GM12864 (cell line): ENCODE results near the gene ESR1.
A peak's percentile ranks its signal among the peaks of the same experiment; 100 is the strongest.

ENCODE experiments used
- DNase-seq: peaks from one replicate; pipeline ENCODE4 v3.0.0-alpha.2; 2011; ENCODE audit warnings: low read depth
- H3K4me3 ChIP-seq: 2 replicates; pipeline ENCODE4 v1.5.1; 2011; ENCODE audit warnings: mild to moderate bottlenecking, low read depth, low read length, control low read depth
- CTCF ChIP-seq: IDR thresholded peaks from 2 replicates; pipeline ENCODE4 v1.5.1; 2011; ENCODE audit warnings: low read depth, mild to moderate bottlenecking, moderate library complexity, low read length, control low read depth, inconsistent platforms; ENCODE audit errors: missing control alignments

ESR1 gene

GRCh38 chr6:151765444-151765886 is 42.0 kb upstream of the ESR1 start:
- no peak overlapping the region for H3K4me3 ChIP-seq
- peak; percentile 57 for TF ChIP-seq CTCF

GRCh38 chr6:151772446-151772845 is 35.0 kb upstream of the ESR1 start:
- H3K4me3 ChIP-seq = no peak overlapping the region
- no peak for DNase-seq
- no peak for TF ChIP-seq CTCF

More at GRCh38 chr6:151765444-151765886, 42.0 kb upstream of the ESR1 start:
- peak; percentile 16 for DNase-seq

GRCh38 chr6:151773382-151773781 is 34.1 kb upstream of the ESR1 start:
- no peak for TF ChIP-seq CTCF
- H3K4me3 ChIP-seq = no peak overlapping the region
- no peak for DNase-seq

GRCh38 chr6:151782560-151782959 is 24.9 kb upstream of the ESR1 start:
- TF ChIP-seq CTCF = no peak
- no peak overlapping the region for H3K4me3 ChIP-seq

GRCh38 chr6:151783692-151784091 is 23.8 kb upstream of the ESR1 start:
- TF ChIP-seq CTCF = no peak
- no peak for DNase-seq
- H3K4me3 ChIP-seq = no peak overlapping the region

More at GRCh38 chr6:151782560-151782959, 24.9 kb upstream of the ESR1 start:
- DNase-seq = no peak

GRCh38 chr6:151784441-151785214 is 22.9 kb upstream of the ESR1 start:
- no peak overlapping the region for H3K4me3 ChIP-seq
- no peak for TF ChIP-seq CTCF
- DNase-seq = no peak
